Gastrocnemius medialis (tissue), 4 donors: Measurements from ENCODE around the gene RPL36AL. TPM values are rescaled to one million over a fixed set of nuclear protein-coding genes. Genes with fewer than 3 reads are reported as not detected.

ENCODE experiments used
- ATAC-seq, 2 donors: fragments of 150-250 bp; one replicate each; pipeline ENCODE4 v1.9.1; 2016
- DNase-seq, 2 donors: peaks; one replicate each; pipeline ENCODE4 v3.0.0-alpha.2; 2019
- H3K27ac ChIP-seq, 4 donors: fragments of 200-600 bp; sonication (generic); 1 replicate in 1 of 4; 2 replicates in 3 of 4; pipeline ENCODE4 v1.5.1; 2016 to 2018; ENCODE audit warnings: mild to moderate bottlenecking in 2 of 4, moderate library complexity in 1 of 4
- H3K27me3 ChIP-seq, 3 donors: fragments of 200-600 bp; sonication (generic) in 2 of 3; 1 replicate in 1 of 3; 2 replicates in 2 of 3; pipeline versions ENCODE4 v1.5.1 to v1.6.0; 2016 to 2019; ENCODE audit warnings: mild to moderate bottlenecking in 1 of 3, moderate library complexity in 1 of 3
- H3K36me3 ChIP-seq, 2 donors: fragments of 200-600 bp; sonication (generic) in 1 of 2; one replicate each; pipeline ENCODE4 v1.5.1; 2017 to 2018
- H3K4me1 ChIP-seq, 2 donors: fragments of 200-600 bp; sonication (generic) in 1 of 2; one replicate each; pipeline ENCODE4 v1.5.1; 2016 to 2017; ENCODE audit warnings: mild to moderate bottlenecking in 2 of 2
- H3K4me3 ChIP-seq, 4 donors: fragments of 200-600 bp; sonication (generic) in 3 of 4; 1 replicate in 1 of 4; 2 replicates in 3 of 4; pipeline ENCODE4 v1.5.1; 2016 to 2019; ENCODE audit warnings: mild to moderate bottlenecking in 2 of 4
- H3K9me3 ChIP-seq, 3 donors: fragments of 200-600 bp; sonication (generic) in 2 of 3; 1 replicate in 1 of 3; 2 replicates in 2 of 3; pipeline ENCODE4 v1.5.1; 2016 to 2019
- CTCF ChIP-seq, 5 experiments: fragments of 450-650 bp in 3 of 5; fragments of 200-600 bp in 2 of 5; sonication (generic) in 2 of 5; IDR thresholded peaks in 4 of 5; conservative IDR thresholded peaks in 1 of 5; 1 replicate in 4 of 5; 2 replicates in 1 of 5; pipeline ENCODE4 v1.5.1; 2016 to 2019; ENCODE audit warnings: antibody characterized with exemption in 5 of 5, mild to moderate bottlenecking in 3 of 5, moderate library complexity in 3 of 5
- POLR2A ChIP-seq, 2 donors: fragments of 450-650 bp; IDR thresholded peaks; one replicate each; pipeline ENCODE4 v1.6.1; 2017; ENCODE audit warnings: antibody characterized with exemption in 2 of 2, mild to moderate bottlenecking in 2 of 2, moderate library complexity in 2 of 2
- in situ Hi-C, 4 donors: fragments of 200-750 bp; cut with MboI; loops; one replicate each; pipeline versions ENCODE4 v1.15.0 to v1.8.0; 2017; ENCODE audit warnings: low sequenced_read_pairs in 4 of 4
- intact Hi-C: fragments of 100-400 bp; cut with DNase I; formaldehyde crosslinking; loops from one replicate; pipeline ENCODE4 v1.15.1; 2023; ENCODE audit warnings: low total_unique reads
- total RNA-seq, 4 donors: library from RNA; depleted of rRNA; stranded (reverse); fragments of >200 nt; gene quantifications; one replicate each; pipeline versions ENCODE4 v1.1.0 to v1.2.3, GENCODE V29; 2016

Gene RPL36AL
- total RNA-seq, 4 donors from 2014 or later, result 156 to 226 (median 203) TPM

DNA sequence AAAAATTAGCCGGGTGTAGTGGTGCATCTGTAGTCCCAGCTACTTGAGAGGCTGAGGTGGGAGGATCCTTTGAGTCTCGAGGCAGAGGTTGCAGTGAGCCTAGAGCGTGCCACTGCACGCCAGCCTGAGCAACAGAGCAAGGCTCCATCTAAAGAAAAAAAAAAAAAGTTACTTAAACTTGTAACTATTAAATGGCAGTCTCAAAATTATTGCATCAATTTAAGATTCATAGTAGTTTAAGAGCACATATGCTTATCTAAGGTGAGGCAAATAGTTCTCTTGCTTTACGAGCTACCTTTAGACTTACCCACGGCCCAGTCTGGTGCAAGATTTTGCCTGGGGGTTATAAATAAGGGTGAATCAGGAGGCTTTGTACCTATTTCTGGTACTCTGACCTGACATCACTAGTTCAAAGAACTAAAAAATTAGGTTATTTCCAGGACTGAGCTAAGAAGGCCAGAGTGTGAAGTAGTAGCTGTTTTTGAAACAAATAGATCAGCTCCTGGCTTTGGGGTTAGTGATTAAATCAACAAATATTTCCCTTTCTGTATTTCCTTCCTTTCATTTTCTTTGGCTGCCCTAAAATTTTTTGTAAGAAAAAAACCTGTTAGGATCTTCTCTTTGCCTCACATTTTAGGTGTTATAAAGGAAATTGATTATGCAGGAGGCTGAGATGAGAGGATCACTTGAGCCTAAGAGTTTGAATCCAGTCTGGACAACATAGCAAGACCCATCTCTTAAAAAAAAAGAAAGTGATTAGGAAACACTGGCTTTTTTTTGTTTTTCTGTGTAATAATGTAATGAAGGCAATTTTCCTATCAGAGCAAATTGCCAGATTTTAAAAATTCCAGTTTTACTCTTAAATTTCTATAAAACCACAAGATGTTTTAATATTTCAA is 3.8 kb upstream of the RPL36AL start:
- no peaks in the 10 kb centered on the region for H3K27me3 ChIP-seq
- H3K9me3 ChIP-seq, result no peaks in the 10 kb centered on the region
- H3K27ac ChIP-seq, result no peak overlapping the region
- DNase-seq, result no peak
- no peak for ATAC-seq
- no peak overlapping the region for H3K4me3 ChIP-seq
- peaks cover 0 to 6% of the 10 kb centered on the region in 2 donors for H3K36me3 ChIP-seq
- intact Hi-C loops, result no loop called here
- peaks cover 18 to 28% of the 10 kb centered on the region in 2 donors for H3K4me1 ChIP-seq
- TF ChIP-seq CTCF (IDR thresholded peaks at IDR 0.05 in 4 of 5, conservative IDR thresholded peaks at IDR 0.05 in 1 of 5), result no peak
- TF ChIP-seq POLR2A (IDR thresholded peaks at IDR 0.05), result no peak
- in situ Hi-C loops, result no loop called here

DNA sequence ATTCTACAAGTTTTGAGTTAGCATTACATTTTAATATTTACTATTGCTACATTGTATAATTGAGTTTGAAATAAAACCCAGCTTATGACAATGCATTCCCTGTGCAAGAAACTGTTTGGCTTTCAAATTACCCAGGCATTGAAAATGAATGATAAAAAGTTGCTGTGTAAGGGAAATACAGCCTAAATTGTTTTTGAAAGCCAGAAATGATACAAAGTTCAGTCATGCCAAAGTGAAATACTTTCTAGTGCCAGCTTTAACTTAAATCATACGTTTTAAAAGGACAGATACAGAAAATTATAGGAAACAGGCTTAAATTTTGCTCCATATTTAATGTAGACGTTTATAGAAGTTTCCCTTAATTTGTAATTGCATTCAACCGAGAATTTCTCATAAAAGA is 3.0 kb upstream of the RPL36AL start:
- Histone ChIP-seq H3K36me3 (peaks cover 0 to 14% of the 10 kb centered on the region in 2 donors), H3K4me3 (no peak overlapping the region), H3K9me3 (no peaks in the 10 kb centered on the region), H3K4me1 (peaks cover 20 to 34% of the 10 kb centered on the region in 2 donors), H3K27ac (no peak overlapping the region), H3K27me3 (no peaks in the 10 kb centered on the region)
- intact Hi-C loops (no loop called here), in situ Hi-C loops (no loop called here)
- DNase-seq (no peak), ATAC-seq (no peak)
- no peak for TF ChIP-seq CTCF (IDR thresholded peaks at IDR 0.05 in 4 of 5, conservative IDR thresholded peaks at IDR 0.05 in 1 of 5)
- no peak for TF ChIP-seq POLR2A (IDR thresholded peaks at IDR 0.05)

DNA sequence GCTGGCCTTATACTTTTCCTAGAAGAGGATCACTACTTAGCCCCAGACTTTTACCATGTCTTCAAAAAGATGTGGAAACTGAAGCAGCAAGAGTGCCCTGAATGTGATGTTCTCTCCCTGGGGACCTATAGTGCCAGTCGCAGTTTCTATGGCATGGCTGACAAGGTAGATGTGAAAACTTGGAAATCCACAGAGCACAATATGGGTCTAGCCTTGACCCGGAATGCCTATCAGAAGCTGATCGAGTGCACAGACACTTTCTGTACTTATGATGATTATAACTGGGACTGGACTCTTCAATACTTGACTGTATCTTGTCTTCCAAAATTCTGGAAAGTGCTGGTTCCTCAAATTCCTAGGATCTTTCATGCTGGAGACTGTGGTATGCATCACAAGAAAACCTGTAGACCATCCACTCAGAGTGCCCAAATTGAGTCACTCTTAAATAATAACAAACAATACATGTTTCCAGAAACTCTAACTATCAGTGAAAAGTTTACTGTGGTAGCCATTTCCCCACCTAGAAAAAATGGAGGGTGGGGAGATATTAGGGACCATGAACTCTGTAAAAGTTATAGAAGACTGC is 1.7 kb upstream of the RPL36AL start:
- H3K4me3 ChIP-seq, result peak overlapping the region; percentile 78 to 98 (median 93)
- DNase-seq (no peak), ATAC-seq (no peak)
- H3K9me3 ChIP-seq, result no peaks in the 10 kb centered on the region
- H3K36me3 ChIP-seq, result peaks cover 0 to 22% of the 10 kb centered on the region in 2 donors
- TF ChIP-seq POLR2A (IDR thresholded peaks at IDR 0.05), result no peak
- TF ChIP-seq CTCF (IDR thresholded peaks at IDR 0.05 in 4 of 5, conservative IDR thresholded peaks at IDR 0.05 in 1 of 5), result no peak
- in situ Hi-C loops (no loop called here), intact Hi-C loops (no loop called here)
- H3K27ac ChIP-seq, result peak overlapping the region in 1 of 4 donors; percentile 94
- no peaks in the 10 kb centered on the region for H3K27me3 ChIP-seq
- H3K4me1 ChIP-seq, result peaks cover 20 to 34% of the 10 kb centered on the region in 2 donors

DNA sequence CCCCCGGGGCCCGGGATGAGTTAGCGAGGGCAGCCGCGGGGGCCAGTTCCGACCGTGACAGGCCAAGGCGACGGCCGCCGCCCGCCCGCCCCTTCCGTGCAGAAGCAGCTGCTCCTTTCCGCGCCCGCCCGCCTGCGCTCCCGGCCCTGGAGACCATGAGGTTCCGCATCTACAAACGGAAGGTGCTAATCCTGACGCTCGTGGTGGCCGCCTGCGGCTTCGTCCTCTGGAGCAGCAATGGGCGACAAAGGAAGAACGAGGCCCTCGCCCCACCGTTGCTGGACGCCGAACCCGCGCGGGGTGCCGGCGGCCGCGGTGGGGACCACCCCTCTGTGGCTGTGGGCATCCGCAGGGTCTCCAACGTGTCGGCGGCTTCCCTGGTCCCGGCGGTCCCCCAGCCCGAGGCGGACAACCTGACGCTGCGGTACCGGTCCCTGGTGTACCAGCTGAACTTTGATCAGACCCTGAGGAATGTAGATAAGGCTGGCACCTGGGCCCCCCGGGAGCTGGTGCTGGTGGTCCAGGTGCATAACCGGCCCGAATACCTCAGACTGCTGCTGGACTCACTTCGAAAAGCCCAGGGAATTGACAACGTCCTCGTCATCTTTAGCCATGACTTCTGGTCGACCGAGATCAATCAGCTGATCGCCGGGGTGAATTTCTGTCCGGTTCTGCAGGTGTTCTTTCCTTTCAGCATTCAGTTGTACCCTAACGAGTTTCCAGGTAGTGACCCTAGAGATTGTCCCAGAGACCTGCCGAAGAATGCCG is 872 bp upstream of the RPL36AL start:
- peak; percentile 46 to 56 for ATAC-seq
- Histone ChIP-seq H3K4me3 (peak overlapping the region; percentile 78 to 98 (median 93)), H3K27ac (peak overlapping the region; percentile 94 to 99 (median 96)), H3K27me3 (no peaks in the 10 kb centered on the region), H3K9me3 (no peaks in the 10 kb centered on the region), H3K36me3 (peaks cover 0 to 22% of the 10 kb centered on the region in 2 donors), H3K4me1 (peaks cover 20 to 34% of the 10 kb centered on the region in 2 donors)
- in situ Hi-C loops, result no loop called here
- intact Hi-C loops, result no loop called here
- peak; percentile 29 to 65 for DNase-seq
- TF ChIP-seq CTCF (IDR thresholded peaks at IDR 0.05 in 4 of 5, conservative IDR thresholded peaks at IDR 0.05 in 1 of 5), result no peak
- no peak for TF ChIP-seq POLR2A (IDR thresholded peaks at IDR 0.05)
